Suprapubic skin (tissue), 4 donors: ENCODE data around the gene RNF130.

ENCODE experiments used
- EP300 ChIP-seq: sonication (generic); formaldehyde crosslinking; IDR thresholded peaks from one replicate; pipeline ENCODE4 v1.6.1; 2017; ENCODE audit warnings: antibody characterized with exemption
- POLR2A ChIP-seq, 2 donors: fragments of 450-650 bp; IDR thresholded peaks; one replicate each; pipeline ENCODE4 v1.6.1; 2017; ENCODE audit warnings: antibody characterized with exemption in 2 of 2, mild to moderate bottlenecking in 2 of 2, moderate library complexity in 2 of 2
- POLR2AphosphoS5 ChIP-seq, 3 donors: sonication (generic); formaldehyde crosslinking; IDR thresholded peaks; one replicate each; pipeline ENCODE4 v1.6.1; 2017; ENCODE audit warnings: antibody characterized with exemption in 3 of 3
- TF ChIP-seq, protein P1 (sequence below), 2 donors: fragments of 200-600 bp in 1 of 2; fragments of 450-650 bp in 1 of 2; sonication (generic) in 1 of 2; IDR thresholded peaks; one replicate each; pipeline ENCODE4 v1.5.1; 2016 to 2019; ENCODE audit warnings: antibody characterized with exemption in 2 of 2, mild to moderate bottlenecking in 1 of 2, moderate library complexity in 1 of 2

DNA sequence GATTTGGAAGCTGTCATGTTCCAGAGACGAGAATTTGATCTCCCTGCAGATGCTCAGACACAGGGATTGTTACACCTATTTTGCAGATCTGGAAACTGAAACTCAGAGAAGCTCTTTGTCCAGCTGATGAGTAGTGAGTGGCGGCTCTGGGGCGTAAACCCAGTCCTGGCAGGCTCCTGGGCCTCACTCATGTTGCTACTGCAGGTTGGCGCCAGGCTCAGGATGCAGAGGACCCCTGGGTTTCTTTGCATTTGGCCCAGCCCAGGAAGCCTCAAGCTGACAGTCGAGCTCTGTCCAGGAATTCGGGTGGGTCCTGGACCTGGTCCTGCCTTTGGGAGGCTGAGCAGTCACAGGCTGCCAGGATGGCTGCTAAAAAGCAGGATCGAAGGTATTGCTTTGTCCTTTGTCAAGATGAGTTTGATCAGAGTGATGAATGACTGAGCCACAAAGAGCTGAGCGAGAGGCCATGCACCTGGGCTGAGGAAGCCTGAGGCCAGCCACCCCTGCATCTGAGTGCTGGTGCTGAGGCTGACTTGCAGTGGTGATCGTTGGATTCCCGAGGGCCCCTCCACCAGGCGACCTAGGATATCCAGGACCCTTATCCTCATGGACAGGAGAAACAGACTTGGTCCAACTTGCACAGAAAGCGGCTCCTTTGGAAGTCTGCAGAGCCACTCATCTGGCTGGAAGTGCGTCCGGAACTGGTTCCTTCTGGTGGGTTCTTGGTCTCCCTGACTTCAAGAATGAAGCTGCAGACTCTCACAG, 8.3 kb upstream of the RNF130 start:
- no peak for TF ChIP-seq POLR2A (IDR thresholded peaks at IDR 0.05)
- TF ChIP-seq, protein P1, sequence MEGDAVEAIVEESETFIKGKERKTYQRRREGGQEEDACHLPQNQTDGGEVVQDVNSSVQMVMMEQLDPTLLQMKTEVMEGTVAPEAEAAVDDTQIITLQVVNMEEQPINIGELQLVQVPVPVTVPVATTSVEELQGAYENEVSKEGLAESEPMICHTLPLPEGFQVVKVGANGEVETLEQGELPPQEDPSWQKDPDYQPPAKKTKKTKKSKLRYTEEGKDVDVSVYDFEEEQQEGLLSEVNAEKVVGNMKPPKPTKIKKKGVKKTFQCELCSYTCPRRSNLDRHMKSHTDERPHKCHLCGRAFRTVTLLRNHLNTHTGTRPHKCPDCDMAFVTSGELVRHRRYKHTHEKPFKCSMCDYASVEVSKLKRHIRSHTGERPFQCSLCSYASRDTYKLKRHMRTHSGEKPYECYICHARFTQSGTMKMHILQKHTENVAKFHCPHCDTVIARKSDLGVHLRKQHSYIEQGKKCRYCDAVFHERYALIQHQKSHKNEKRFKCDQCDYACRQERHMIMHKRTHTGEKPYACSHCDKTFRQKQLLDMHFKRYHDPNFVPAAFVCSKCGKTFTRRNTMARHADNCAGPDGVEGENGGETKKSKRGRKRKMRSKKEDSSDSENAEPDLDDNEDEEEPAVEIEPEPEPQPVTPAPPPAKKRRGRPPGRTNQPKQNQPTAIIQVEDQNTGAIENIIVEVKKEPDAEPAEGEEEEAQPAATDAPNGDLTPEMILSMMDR (IDR thresholded peaks at IDR 0.05) = no peak
- no peak for TF ChIP-seq POLR2AphosphoS5 (IDR thresholded peaks at IDR 0.05)
- no peak for TF ChIP-seq EP300
